Stomach (tissue), 9 donors: ENCODE measurements around the gene ZBTB32. TPM values are rescaled to one million over a fixed set of nuclear protein-coding genes. Genes with fewer than 3 reads are reported as not detected.
"Not testable (repeated sequence)": the region's sequence is repeated elsewhere in the genome, so short reads cannot be mapped to it uniquely, and the experiment has no call there.

Experiments used
- DNase-seq, 2 donors: peaks; one replicate each; pipeline versions ENCODE4 v3.0.0 to v3.0.0-alpha.2; 2013 to 2019
- H3K27ac ChIP-seq, 5 donors: fragments of 200-600 bp in 4 of 5; sonication (generic) in 4 of 5; one replicate each; pipeline ENCODE4 v1.5.1; 2013 to 2019; ENCODE audit warnings: mild to moderate bottlenecking in 1 of 5, moderate library complexity in 1 of 5
- H3K27me3 ChIP-seq, 3 donors: fragments of 200-600 bp; sonication (generic); one replicate each; pipeline ENCODE4 v1.5.1; 2017 to 2019; ENCODE audit warnings: mixed run types in 1 of 3
- H3K36me3 ChIP-seq, 4 donors: fragments of 200-600 bp; sonication (generic); 1 replicate in 3 of 4; 2 replicates in 1 of 4; pipeline ENCODE4 v1.5.1; 2016 to 2019
- H3K4me1 ChIP-seq, 4 donors: fragments of 200-600 bp; sonication (generic); one replicate each; pipeline ENCODE4 v1.5.1; 2016 to 2019
- H3K4me3 ChIP-seq, 4 donors: fragments of 200-600 bp; sonication (generic) in 3 of 4; one replicate each; pipeline ENCODE4 v1.5.1; 2016 to 2019; ENCODE audit warnings: mild to moderate bottlenecking in 1 of 4
- H3K9me3 ChIP-seq, 4 donors: fragments of 200-600 bp; sonication (generic); one replicate each; pipeline ENCODE4 v1.5.1; 2016 to 2019
- CTCF ChIP-seq, 7 experiments: fragments of 450-650 bp in 4 of 7; fragments of 200-600 bp in 3 of 7; sonication (generic) in 3 of 7; IDR thresholded peaks; one replicate each; pipeline ENCODE4 v1.5.1; 2016 to 2019; ENCODE audit warnings: antibody characterized with exemption in 7 of 7, control low read depth in 2 of 7, mild to moderate bottlenecking in 1 of 7
- EP300 ChIP-seq: sonication (generic); formaldehyde crosslinking; IDR thresholded peaks from one replicate; pipeline ENCODE4 v1.6.1; 2017; ENCODE audit warnings: antibody characterized with exemption
- POLR2A ChIP-seq, 4 donors: fragments of 450-650 bp; IDR thresholded peaks; one replicate each; pipeline ENCODE4 v1.6.1; 2016; ENCODE audit warnings: antibody characterized with exemption in 4 of 4, control low read depth in 2 of 4, mild to moderate bottlenecking in 1 of 4, moderate library complexity in 1 of 4
- POLR2AphosphoS5 ChIP-seq, 3 donors: sonication (generic); formaldehyde crosslinking; IDR thresholded peaks; one replicate each; pipeline ENCODE4 v1.6.1; 2016; ENCODE audit warnings: antibody characterized with exemption in 3 of 3
- WGBS, 5 donors: extraction: QIAGEN DNeasy Blood & Tissue Kit in 3 of 5; methylation state at CpG; one replicate each; pipeline versions ENCODE4 v1.1.5 to v1.1.7; 2013 to 2018; 5-methylcytosine and 5-hydroxymethylcytosine counted together
- intact Hi-C: fragments of 100-400 bp; cut with DNase I; formaldehyde crosslinking; loops from one replicate; pipeline ENCODE4 v1.15.1; 2023; ENCODE audit warnings: low total_unique reads
- polyA plus RNA-seq, 3 donors: library from polyadenylated mRNA; stranded (reverse); fragments of 200-250 nt; gene quantifications; one replicate each; pipeline ENCODE4 v1.2.3, GENCODE V29; 2013
- total RNA-seq, 5 donors: library from RNA; depleted of rRNA; stranded (reverse); fragments of >200 nt; gene quantifications; one replicate each; pipeline versions ENCODE4 v1.1.0 to v1.2.3, GENCODE V29; 2014 to 2016
- donor health status: healthy with polysubstance abuse.
- donor health status: Bipolar disorder and iron deficiency.
- donor health status: healthy.

The ZBTB32 gene
- total and polyA plus RNA-seq, 8 donors = 0.43 to 8.2 (median 0.46) TPM; not detected in 5

GRCh38 chr19:35721374-35721773 lies 17.0 kb downstream of the ZBTB32 start:
- no peaks in the 10 kb centered on the region for H3K9me3 ChIP-seq
- H3K27me3 ChIP-seq = no peaks in the 10 kb centered on the region
- WGBS, 5 donors = 90 to 94% (median 93%) methylated on average over 11 to 16 of the region's 16 CpGs
- peaks cover 59 to 70% (median 69%) of the 10 kb centered on the region in 4 donors for H3K36me3 ChIP-seq
- intact Hi-C loops = no loop called here
- H3K4me3 ChIP-seq = no peak overlapping the region
- TF ChIP-seq EP300 (no peak), CTCF (IDR thresholded peaks at IDR 0.05) (no peak), POLR2AphosphoS5 (IDR thresholded peaks at IDR 0.05) (no peak), POLR2A (IDR thresholded peaks at IDR 0.05) (no peak)
- peaks cover 15 to 41% (median 32%) of the 10 kb centered on the region in 4 donors for H3K4me1 ChIP-seq
- H3K27ac ChIP-seq = no peak overlapping the region
- DNase-seq = no peak

DNA sequence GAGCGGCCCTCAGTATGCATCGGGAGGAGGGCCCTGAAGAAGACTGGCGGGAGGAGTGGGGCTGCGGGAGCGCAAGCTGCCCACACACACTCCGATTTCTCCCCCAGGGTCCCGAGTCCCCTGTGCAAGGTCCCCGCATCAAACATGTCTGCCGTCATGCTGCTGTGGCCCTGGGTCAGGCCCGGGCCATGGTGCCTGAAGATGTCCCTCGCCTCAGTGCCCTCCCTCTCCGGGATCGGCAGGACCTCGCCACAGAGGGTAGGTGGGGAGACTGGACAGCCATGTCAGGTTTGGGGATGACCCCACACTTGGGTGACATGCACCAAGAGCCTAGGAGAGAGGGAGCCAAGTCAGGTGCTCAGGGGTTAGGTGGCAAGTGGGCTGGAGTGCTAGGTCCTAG lies 18.1 kb downstream of the ZBTB32 start:
- H3K27ac ChIP-seq = no peak overlapping the region
- TF ChIP-seq EP300 = no peak
- no peak for TF ChIP-seq POLR2A (IDR thresholded peaks at IDR 0.05)
- no peak for TF ChIP-seq POLR2AphosphoS5 (IDR thresholded peaks at IDR 0.05)
- no peak for TF ChIP-seq CTCF (IDR thresholded peaks at IDR 0.05)
- peaks cover 70 to 81% (median 80%) of the 10 kb centered on the region in 4 donors for H3K36me3 ChIP-seq
- intact Hi-C loops = no loop called here
- 92 to 97% (median 96%) methylated on average over 10 to 14 of the region's 14 CpGs for WGBS, 5 donors
- no peak overlapping the region for H3K4me3 ChIP-seq
- H3K4me1 ChIP-seq = peaks cover 12 to 40% (median 27%) of the 10 kb centered on the region in 4 donors
- no peaks in the 10 kb centered on the region for H3K9me3 ChIP-seq
- H3K27me3 ChIP-seq = no peaks in the 10 kb centered on the region
- no peak for DNase-seq

GRCh38 chr19:35722897-35723296 lies 18.5 kb downstream of the ZBTB32 start:
- Histone ChIP-seq H3K36me3 (peaks cover 74 to 85% (median 84%) of the 10 kb centered on the region in 4 donors), H3K9me3 (no peaks in the 10 kb centered on the region)
- WGBS, 5 donors = 87 to 94% (median 93%) methylated on average over 15 to 16 of the region's 16 CpGs

GRCh38 chr19:35723671-35724070 lies 19.3 kb downstream of the ZBTB32 start:
- 91 to 97% (median 95%) methylated on average over 24 of the region's 24 CpGs for WGBS, 5 donors
- H3K4me1 ChIP-seq = peaks cover 12 to 38% (median 24%) of the 10 kb centered on the region in 4 donors
- no peaks in the 10 kb centered on the region for H3K9me3 ChIP-seq
- TF ChIP-seq POLR2A (IDR thresholded peaks at IDR 0.05) (no peak), EP300 (no peak), POLR2AphosphoS5 (IDR thresholded peaks at IDR 0.05) (no peak), CTCF (IDR thresholded peaks at IDR 0.05) (no peak)
- H3K36me3 ChIP-seq = peaks cover 82 to 93% (median 92%) of the 10 kb centered on the region in 4 donors
- intact Hi-C loops = no loop called here
- no peak overlapping the region for H3K4me3 ChIP-seq
- no peak for DNase-seq
- no peak overlapping the region for H3K27ac ChIP-seq
- no peaks in the 10 kb centered on the region for H3K27me3 ChIP-seq

More at GRCh38 chr19:35722897-35723296, 18.5 kb downstream of the ZBTB32 start:
- Histone ChIP-seq H3K4me3 (no peak overlapping the region), H3K27me3 (no peaks in the 10 kb centered on the region), H3K4me1 (peaks cover 12 to 40% (median 27%) of the 10 kb centered on the region in 4 donors), H3K27ac (no peak overlapping the region)
- no peak for DNase-seq
- no peak for TF ChIP-seq EP300
- no peak for TF ChIP-seq POLR2A (IDR thresholded peaks at IDR 0.05)
- TF ChIP-seq CTCF (IDR thresholded peaks at IDR 0.05) = no peak
- no peak for TF ChIP-seq POLR2AphosphoS5 (IDR thresholded peaks at IDR 0.05)
- intact Hi-C loops = no loop called here

DNA sequence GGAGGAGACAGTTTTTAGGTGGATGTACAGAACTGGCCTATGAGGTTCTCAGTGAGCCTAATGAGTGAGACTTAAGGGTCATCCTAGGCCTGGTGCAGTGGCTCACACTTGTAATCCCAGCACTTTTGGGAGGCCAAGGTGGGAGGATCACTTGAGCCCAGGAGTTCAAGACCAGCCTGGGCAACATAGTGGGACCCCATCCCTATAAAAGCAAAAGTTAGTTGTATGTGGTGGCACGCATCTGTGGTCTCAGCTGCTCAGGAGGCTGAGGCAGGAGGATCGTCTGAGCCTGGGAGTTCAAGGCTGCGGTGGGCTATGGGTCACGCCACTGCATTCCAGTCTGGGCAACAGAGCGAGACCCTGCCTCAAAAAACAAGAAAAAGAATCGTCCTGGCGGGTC lies 19.8 kb downstream of the ZBTB32 start:
- H3K27ac ChIP-seq, DNase-seq, H3K27me3 ChIP-seq, H3K4me3 ChIP-seq, intact Hi-C loops, H3K9me3 ChIP-seq: not testable (repeated sequence)
- Histone ChIP-seq H3K36me3 (peaks cover 86 to 97% (median 96%) of the 10 kb centered on the region in 4 donors), H3K4me1 (peaks cover 7 to 33% (median 20%) of the 10 kb centered on the region in 4 donors)
- WGBS, 5 donors = 94 to 98% (median 97%) methylated on average over 7 of the region's 7 CpGs
